ENCODE results near the gene SHQ1. TPM values are rescaled to one million over a fixed set of nuclear protein-coding genes. Genes with fewer than 3 reads are reported as not detected.
"Not testable (repeated sequence)": the region's sequence is repeated elsewhere in the genome, so short reads cannot be mapped to it uniquely, and the experiment has no call there.

The SHQ1 gene
- total and polyA plus RNA-seq, 7 donors: 6.2 to 20.6 (median 15.9) TPM

- ATAC-seq (no peak), DNase-seq (no peak)
- intact Hi-C loops (cut with DNase I): no loop called here
- Histone ChIP-seq H3K27me3 (ENCODE audit: insufficient read depth in 3 of 3, low read length in 2 of 3) (no peaks in the 10 kb centered on the region), H3K36me3 (ENCODE audit: insufficient read depth in 1 of 2, low read depth in 1 of 2) (peaks cover 0 to 15% of the 10 kb centered on the region in 2 donors), H3K4me1 (no peaks in the 10 kb centered on the region), H3K9me3 (no peaks in the 10 kb centered on the region), H3K4me3 (no peak overlapping the region), H3K27ac (no peak overlapping the region)
- no peak for TF ChIP-seq CTCF (IDR thresholded peaks at IDR 0.05)
- WGBS, 3 donors: 73 to 85% (median 81%) methylated on average over 1 of the region's 1 CpG
Observed at GRCh38 chr3:72791161-72791560, 57.1 kb downstream of the SHQ1 start.

GRCh38 chr3:72789786-72790185, 58.5 kb downstream of the SHQ1 start:
- ATAC-seq (no peak), DNase-seq (no peak)
- H3K4me3 ChIP-seq: no peak overlapping the region
- WGBS, 3 donors: 94 to 99% (median 97%) methylated on average over 1 of the region's 1 CpG
- H3K27me3 ChIP-seq (ENCODE audit: insufficient read depth in 3 of 3, low read length in 2 of 3): no peaks in the 10 kb centered on the region
- H3K4me1 ChIP-seq: no peaks in the 10 kb centered on the region
- H3K9me3 ChIP-seq: no peaks in the 10 kb centered on the region
- no peak overlapping the region for H3K27ac ChIP-seq
- H3K36me3 ChIP-seq (ENCODE audit: insufficient read depth in 1 of 2, low read depth in 1 of 2): peaks cover 0 to 15% of the 10 kb centered on the region in 2 donors
- TF ChIP-seq CTCF (IDR thresholded peaks at IDR 0.05): no peak
- intact Hi-C loops (cut with DNase I): no loop called here

- DNase-seq; H3K27me3 ChIP-seq (ENCODE audit: insufficient read depth in 3 of 3, low read length in 2 of 3); intact Hi-C loops (cut with DNase I); H3K4me3 ChIP-seq; H3K27ac ChIP-seq; H3K9me3 ChIP-seq; ATAC-seq; H3K4me1 ChIP-seq: not testable (repeated sequence)
- peaks cover 0 to 15% of the 10 kb centered on the region in 2 donors for H3K36me3 ChIP-seq (ENCODE audit: insufficient read depth in 1 of 2, low read depth in 1 of 2)
- WGBS, 3 donors: 96 to 99% (median 98%) methylated on average over 22 to 27 of the region's 27 CpGs
Observed at GRCh38 chr3:72788232-72788631, 60.0 kb downstream of the SHQ1 start.

GRCh38 chr3:72786668-72787067, 61.6 kb downstream of the SHQ1 start:
- DNase-seq (no peak), ATAC-seq (no peak)
- intact Hi-C loops (cut with DNase I): no loop called here
- H3K27me3 ChIP-seq (ENCODE audit: insufficient read depth in 3 of 3, low read length in 2 of 3): no peaks in the 10 kb centered on the region
- peaks cover 0 to 1% of the 10 kb centered on the region in 2 donors for H3K36me3 ChIP-seq (ENCODE audit: insufficient read depth in 1 of 2, low read depth in 1 of 2)
- H3K27ac ChIP-seq: no peak overlapping the region
- H3K4me3 ChIP-seq: no peak overlapping the region
- no peaks in the 10 kb centered on the region for H3K4me1 ChIP-seq
- H3K9me3 ChIP-seq: no peaks in the 10 kb centered on the region
- WGBS, 3 donors: 93 to 97% (median 94%) methylated on average over 3 of the region's 3 CpGs
- TF ChIP-seq CTCF (IDR thresholded peaks at IDR 0.05): no peak

GRCh38 chr3:72784226-72784625, 64.0 kb downstream of the SHQ1 start:
- 97 to 100% (median 97%) methylated on average over 1 of the region's 1 CpG for WGBS, 3 donors
- no peak for TF ChIP-seq CTCF (IDR thresholded peaks at IDR 0.05)
- no peaks in the 10 kb centered on the region for H3K9me3 ChIP-seq
- no peak for DNase-seq
- peaks cover 0 to 6% of the 10 kb centered on the region in 2 donors for H3K36me3 ChIP-seq (ENCODE audit: insufficient read depth in 1 of 2, low read depth in 1 of 2)
- H3K4me1 ChIP-seq: no peaks in the 10 kb centered on the region
- no peaks in the 10 kb centered on the region for H3K27me3 ChIP-seq (ENCODE audit: insufficient read depth in 3 of 3, low read length in 2 of 3)
- no peak for ATAC-seq
- H3K4me3 ChIP-seq: no peak overlapping the region
- intact Hi-C loops (cut with DNase I): no loop called here
- H3K27ac ChIP-seq: no peak overlapping the region

Measured in psoas muscle (tissue), 8 donors.